Spleen (tissue), 11 donors: Measurements from ENCODE around the gene NUDT16L1. TPM values are rescaled to one million over a fixed set of nuclear protein-coding genes. Genes with fewer than 3 reads are reported as not detected.

Experiments used
- DNase-seq: peaks from one replicate; pipeline ENCODE4 v3.0.0-alpha.2; 2020
- H3K27ac ChIP-seq, 8 donors: fragments of 200-600 bp; sonication (generic) in 7 of 8; 1 replicate in 4 of 8; 2 replicates in 4 of 8; pipeline versions ENCODE4 v1.5.0 to v1.8.0; 2016 to 2021; ENCODE audit warnings: inconsistent platforms in 4 of 8, mild to moderate bottlenecking in 4 of 8, moderate library complexity in 1 of 8
- H3K27me3 ChIP-seq, 7 donors: fragments of 200-600 bp; sonication (generic) in 6 of 7; replicated peaks in 1 of 7; 1 replicate in 4 of 7; 2 replicates in 3 of 7; pipeline versions ENCODE4 v1.5.0 to v1.8.0; 2016 to 2021; ENCODE audit warnings: inconsistent platforms in 3 of 7, mild to moderate bottlenecking in 1 of 7
- H3K36me3 ChIP-seq, 6 donors: fragments of 200-600 bp; sonication (generic) in 5 of 6; 1 replicate in 4 of 6; 2 replicates in 2 of 6; pipeline versions ENCODE4 v1.5.0 to v1.8.0; 2016 to 2021; ENCODE audit warnings: inconsistent platforms in 2 of 6
- H3K4me1 ChIP-seq, 6 donors: fragments of 200-600 bp; sonication (generic) in 5 of 6; 1 replicate in 3 of 6; 2 replicates in 3 of 6; pipeline versions ENCODE4 v1.5.0 to v1.8.0; 2016 to 2021; ENCODE audit warnings: inconsistent platforms in 3 of 6
- H3K4me3 ChIP-seq, 8 donors: fragments of 200-600 bp; sonication (generic) in 7 of 8; 1 replicate in 4 of 8; 2 replicates in 4 of 8; pipeline versions ENCODE4 v1.5.0 to v1.8.0; 2016 to 2021; ENCODE audit warnings: inconsistent platforms in 4 of 8, mild to moderate bottlenecking in 4 of 8, moderate library complexity in 2 of 8
- H3K9me3 ChIP-seq, 8 donors: fragments of 200-600 bp; sonication (generic) in 7 of 8; 1 replicate in 4 of 8; 2 replicates in 4 of 8; pipeline versions ENCODE4 v1.5.0 to v1.8.0; 2016 to 2021; ENCODE audit warnings: inconsistent platforms in 4 of 8
- POLR2A ChIP-seq, 3 donors: fragments of 450-650 bp; IDR thresholded peaks; one replicate each; pipeline ENCODE4 v1.5.1; 2017; ENCODE audit warnings: antibody characterized with exemption in 3 of 3, mild to moderate bottlenecking in 1 of 3
- POLR2AphosphoS5 ChIP-seq, 3 donors: sonication (generic); formaldehyde crosslinking; IDR thresholded peaks; one replicate each; pipeline ENCODE4 v1.5.1; 2017; ENCODE audit warnings: antibody characterized with exemption in 3 of 3
- WGBS, 5 donors: extraction: QIAGEN DNeasy Blood & Tissue Kit in 3 of 5; methylation state at CpG; one replicate each; pipeline versions ENCODE4 v1.1.5 to v1.1.7; 2013 to 2018; 5-methylcytosine and 5-hydroxymethylcytosine counted together
- intact Hi-C: fragments of 100-400 bp; cut with DNase I; formaldehyde crosslinking; loops from one replicate; pipeline ENCODE4 v1.15.0; 2023; ENCODE audit warnings: low total_unique reads
- polyA plus RNA-seq, 3 donors: library from polyadenylated mRNA; stranded (reverse); fragments of 200-250 nt; gene quantifications; one replicate each; pipeline ENCODE4 v1.2.1, GENCODE V29; 2013
- total RNA-seq, 7 donors: library from RNA; depleted of rRNA in 3 of 7; stranded (reverse); fragments of >200 nt in 3 of 7; fragmentation: NEBNext Ultra II Directional in 4 of 7; extraction: Animal tissue kit (Norgen Biotek cat#: 25700) in 4 of 7; gene quantifications; one replicate each; pipeline versions ENCODE4 v1.1.0 to v1.2.1, GENCODE V29; 2016 to 2021
- TF ChIP-seq, protein P1 (sequence below), 11 experiments: fragments of 200-600 bp in 7 of 11; fragments of 450-650 bp in 4 of 11; sonication (generic) in 4 of 11; IDR thresholded peaks in 8 of 11; conservative IDR thresholded peaks in 3 of 11; 1 replicate in 7 of 11; 2 replicates in 4 of 11; pipeline versions ENCODE4 v1.4.0 to v1.8.0; 2016 to 2021; ENCODE audit warnings: antibody characterized with exemption in 11 of 11, inconsistent platforms in 4 of 11, mild to moderate bottlenecking in 1 of 11
- donor health status: healthy with polysubstance abuse.
- donor health status: DM: no; HTN: no; CAD: no; lungs with moderate emphysema.
- donor health status: DM: no; HTN: no; CAD: no.
- donor health status: Bipolar disorder and iron deficiency.
- donor health status: healthy.
- donor health status: DM: no; HTN: no; CAD: no.
- donor health status: DM: yes; HTN: yes; CAD: no.

Gene NUDT16L1
- total and polyA plus RNA-seq, 10 donors: 26.2 to 47.2 (median 29.4) TPM

DNA sequence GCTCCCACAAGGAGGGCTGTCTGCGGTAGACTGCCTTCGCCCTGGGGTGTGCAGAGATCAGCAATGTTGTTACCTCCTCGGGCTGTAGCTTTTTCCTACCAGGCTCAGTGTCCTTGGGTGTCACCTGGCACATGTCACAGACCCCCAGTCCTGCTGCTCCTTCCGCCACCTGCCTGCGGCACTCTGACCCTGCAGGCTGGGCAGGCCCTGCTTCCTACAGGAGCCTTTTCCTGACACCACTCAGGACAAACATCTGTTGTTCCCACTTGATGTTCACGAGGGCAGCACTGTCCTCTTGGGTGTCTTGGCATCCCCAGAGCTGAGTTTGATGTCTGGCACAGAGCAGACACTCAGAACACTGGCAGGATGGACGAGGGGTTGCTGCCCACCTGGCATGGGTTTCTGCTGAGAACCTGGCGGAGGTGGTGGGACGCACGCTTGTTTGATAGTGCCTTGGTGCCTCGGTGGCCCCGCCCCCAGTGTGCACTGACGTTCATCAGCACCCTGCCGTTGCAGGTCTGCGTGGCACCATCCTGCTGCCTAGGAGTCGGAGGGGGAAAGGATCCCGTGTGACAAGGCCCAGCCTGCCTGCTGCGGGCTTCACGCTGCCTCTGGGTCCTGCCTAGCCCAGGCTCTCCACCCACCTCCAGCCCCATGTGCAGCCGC is 26.7 kb upstream of the NUDT16L1 start:
- DNase-seq: no peak
- peaks cover 26 to 49% (median 35%) of the 10 kb centered on the region in 6 donors for H3K4me1 ChIP-seq
- H3K9me3 ChIP-seq: no peaks in the 10 kb centered on the region
- H3K27ac ChIP-seq: peak overlapping the region in 4 of 8 donors; percentile 9 to 85 (median 84)
- TF ChIP-seq, protein P1, sequence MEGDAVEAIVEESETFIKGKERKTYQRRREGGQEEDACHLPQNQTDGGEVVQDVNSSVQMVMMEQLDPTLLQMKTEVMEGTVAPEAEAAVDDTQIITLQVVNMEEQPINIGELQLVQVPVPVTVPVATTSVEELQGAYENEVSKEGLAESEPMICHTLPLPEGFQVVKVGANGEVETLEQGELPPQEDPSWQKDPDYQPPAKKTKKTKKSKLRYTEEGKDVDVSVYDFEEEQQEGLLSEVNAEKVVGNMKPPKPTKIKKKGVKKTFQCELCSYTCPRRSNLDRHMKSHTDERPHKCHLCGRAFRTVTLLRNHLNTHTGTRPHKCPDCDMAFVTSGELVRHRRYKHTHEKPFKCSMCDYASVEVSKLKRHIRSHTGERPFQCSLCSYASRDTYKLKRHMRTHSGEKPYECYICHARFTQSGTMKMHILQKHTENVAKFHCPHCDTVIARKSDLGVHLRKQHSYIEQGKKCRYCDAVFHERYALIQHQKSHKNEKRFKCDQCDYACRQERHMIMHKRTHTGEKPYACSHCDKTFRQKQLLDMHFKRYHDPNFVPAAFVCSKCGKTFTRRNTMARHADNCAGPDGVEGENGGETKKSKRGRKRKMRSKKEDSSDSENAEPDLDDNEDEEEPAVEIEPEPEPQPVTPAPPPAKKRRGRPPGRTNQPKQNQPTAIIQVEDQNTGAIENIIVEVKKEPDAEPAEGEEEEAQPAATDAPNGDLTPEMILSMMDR (IDR thresholded peaks at IDR 0.05 in 8 of 11, conservative IDR thresholded peaks at IDR 0.05 in 3 of 11): peak in 1 of 11 experiments; percentile 4
- TF ChIP-seq POLR2A (IDR thresholded peaks at IDR 0.05): no peak
- TF ChIP-seq POLR2AphosphoS5 (IDR thresholded peaks at IDR 0.05): peak in 1 of 3 donors; percentile 18
- intact Hi-C loops: no loop called here
- no peak overlapping the region for H3K4me3 ChIP-seq
- no peaks in the 10 kb centered on the region for H3K27me3 ChIP-seq
- 81 to 90% (median 86%) methylated on average over 13 to 20 of the region's 20 CpGs for WGBS, 5 donors
- peaks cover 0 to 93% (median 53%) of the 10 kb centered on the region in 6 donors for H3K36me3 ChIP-seq

GRCh38 chr16:4667203-4667963 is 26.0 kb upstream of the NUDT16L1 start:
- Histone ChIP-seq H3K36me3 (peaks cover 0 to 93% (median 58%) of the 10 kb centered on the region in 6 donors), H3K9me3 (no peaks in the 10 kb centered on the region), H3K27me3 (no peaks in the 10 kb centered on the region), H3K4me1 (peaks cover 26 to 42% (median 33%) of the 10 kb centered on the region in 6 donors), H3K4me3 (no peak overlapping the region), H3K27ac (peak overlapping the region in 2 of 8 donors; percentile 7 to 9)
- no peak for DNase-seq
- TF ChIP-seq POLR2A (IDR thresholded peaks at IDR 0.05) (no peak), POLR2AphosphoS5 (IDR thresholded peaks at IDR 0.05) (no peak)
- TF ChIP-seq, protein P1 (IDR thresholded peaks at IDR 0.05 in 8 of 11, conservative IDR thresholded peaks at IDR 0.05 in 3 of 11): no peak
- intact Hi-C loops: no loop called here
- WGBS, 5 donors: 90 to 96% (median 92%) methylated on average over 20 of the region's 20 CpGs

DNA sequence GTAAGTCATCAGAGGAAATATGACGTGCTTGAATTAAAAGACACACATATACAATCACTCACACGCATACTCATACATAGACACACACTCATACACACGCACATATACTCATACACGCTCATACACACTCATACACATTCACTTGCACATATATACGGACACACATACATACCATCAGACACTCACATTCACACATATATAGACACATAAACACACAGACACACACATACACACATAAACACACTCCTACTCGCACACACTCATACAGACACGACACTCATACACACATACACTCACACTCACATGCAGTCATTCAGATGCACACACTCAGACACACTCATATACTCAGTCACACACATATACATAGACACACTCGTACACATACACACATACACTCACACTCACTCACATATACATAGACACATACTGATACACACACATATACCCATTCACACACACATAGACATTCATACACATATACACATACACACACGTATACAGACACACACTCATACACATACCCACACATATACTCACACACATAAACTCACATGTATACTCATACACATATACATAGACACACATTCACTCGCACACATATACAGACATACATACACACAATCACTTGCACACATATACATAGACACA is 24.9 kb upstream of the NUDT16L1 start:
- 93 to 98% (median 96%) methylated on average over 10 of the region's 10 CpGs for WGBS, 5 donors
- Histone ChIP-seq H3K4me3 (no peak overlapping the region), H3K27me3 (no peaks in the 10 kb centered on the region), H3K27ac (no peak overlapping the region), H3K36me3 (peaks cover 0 to 96% (median 65%) of the 10 kb centered on the region in 6 donors), H3K4me1 (peaks cover 22 to 31% (median 28%) of the 10 kb centered on the region in 6 donors), H3K9me3 (no peaks in the 10 kb centered on the region)
- no peak for DNase-seq
- intact Hi-C loops: no loop called here
- TF ChIP-seq POLR2AphosphoS5 (IDR thresholded peaks at IDR 0.05) (no peak), POLR2A (IDR thresholded peaks at IDR 0.05) (no peak)
- TF ChIP-seq, protein P1 (IDR thresholded peaks at IDR 0.05 in 8 of 11, conservative IDR thresholded peaks at IDR 0.05 in 3 of 11): no peak
